Measurements from ENCODE around the gene CD99.
"Not testable (repeated sequence)": the region's sequence is repeated elsewhere in the genome, so short reads cannot be mapped to it uniquely, and the experiment has no call there.

Gene CD99

GRCh38 chrX:2769615-2770014 is 78.5 kb downstream of the CD99 start:
- DNase-seq (ENCODE audit: low read depth in 2 of 2): no peak

- DNase-seq (ENCODE audit: low read depth in 2 of 2): not testable (repeated sequence)
These were observed 82.3 kb downstream of the CD99 start for GRCh38 chrX:2773166-2774055.

- no peak for DNase-seq (ENCODE audit: low read depth in 2 of 2)
These were observed 83.0 kb downstream of the CD99 start for GRCh38 chrX:2774057-2774456.

- DNase-seq (ENCODE audit: low read depth in 2 of 2): no peak
These were observed 83.7 kb downstream of the CD99 start for GRCh38 chrX:2774776-2775175.

GRCh38 chrX:2780472-2781225 is 89.6 kb downstream of the CD99 start:
- DNase-seq (ENCODE audit: low read depth in 2 of 2): not testable (repeated sequence)

- DNase-seq (ENCODE audit: low read depth in 2 of 2): no peak
These were observed 90.1 kb downstream of the CD99 start for GRCh38 chrX:2781226-2781571.

- DNase-seq (ENCODE audit: low read depth in 2 of 2): no peak
These were observed 90.6 kb downstream of the CD99 start for GRCh38 chrX:2781698-2782097.

- DNase-seq (ENCODE audit: low read depth in 2 of 2): no peak
These were observed 91.1 kb downstream of the CD99 start for GRCh38 chrX:2782171-2782570.

GRCh38 chrX:2782778-2783177 is 91.7 kb downstream of the CD99 start:
- no peak for DNase-seq (ENCODE audit: low read depth in 2 of 2)

GRCh38 chrX:2784026-2784425 is 92.9 kb downstream of the CD99 start:
- DNase-seq (ENCODE audit: low read depth in 2 of 2): no peak

GRCh38 chrX:2785538-2785937 is 94.4 kb downstream of the CD99 start:
- no peak for DNase-seq (ENCODE audit: low read depth in 2 of 2)

GRCh38 chrX:2788980-2789379 is 97.9 kb downstream of the CD99 start:
- DNase-seq (ENCODE audit: low read depth in 2 of 2): no peak

- no peak for DNase-seq (ENCODE audit: low read depth in 2 of 2)
These were observed 98.5 kb downstream of the CD99 start for GRCh38 chrX:2789569-2789968.

All from activated CD4-positive, alpha-beta T cell treated with anti-CD3 and anti-CD28 coated beads for 24 hours (primary cell).